Small intestine (tissue), 7 donors: ENCODE results near the gene UNC79. TPM values are rescaled to one million over a fixed set of nuclear protein-coding genes. Genes with fewer than 3 reads are reported as not detected.

Experiments
- DNase-seq, 2 donors: peaks; one replicate each; pipeline versions ENCODE4 v3.0.0 to v3.0.0-alpha.2; 2013
- FAIRE-seq: peaks from 2 replicates; lab custom pipeline; 2012; peaks lifted over from hg19 to GRCh38; lab: Jason Lieb, UNC
- H3K27ac ChIP-seq, 3 donors: one replicate each; pipeline ENCODE4 v1.5.1; 2013; ENCODE audit warnings: low read length in 2 of 3, mild to moderate bottlenecking in 2 of 3, control low read depth in 1 of 3, inconsistent platforms in 1 of 3, low read depth in 1 of 3, moderate library complexity in 1 of 3
- H3K27me3 ChIP-seq, 3 donors: one replicate each; pipeline ENCODE4 v1.6.1; 2013; ENCODE audit warnings: low read length in 3 of 3, inconsistent platforms in 1 of 3; ENCODE audit not compliant: control insufficient read depth in 3 of 3, insufficient read depth in 3 of 3
- H3K36me3 ChIP-seq, 3 donors: one replicate each; pipeline ENCODE4 v1.6.1; 2013; ENCODE audit warnings: low read length in 3 of 3, inconsistent platforms in 1 of 3, low read depth in 1 of 3, mild to moderate bottlenecking in 1 of 3, moderate library complexity in 1 of 3; ENCODE audit not compliant: control insufficient read depth in 3 of 3, insufficient read depth in 2 of 3
- H3K4me1 ChIP-seq, 3 donors: one replicate each; pipeline ENCODE4 v1.6.1; 2013; ENCODE audit warnings: low read length in 2 of 3, inconsistent platforms in 1 of 3, low read depth in 1 of 3, mild to moderate bottlenecking in 1 of 3, moderate library complexity in 1 of 3; ENCODE audit not compliant: control insufficient read depth in 3 of 3, insufficient read depth in 2 of 3
- H3K4me3 ChIP-seq, 3 donors: one replicate each; pipeline ENCODE4 v1.5.1; 2013; ENCODE audit warnings: low read length in 3 of 3, control low read depth in 1 of 3, inconsistent platforms in 1 of 3, low read depth in 1 of 3, mild to moderate bottlenecking in 1 of 3, moderate library complexity in 1 of 3
- H3K9me3 ChIP-seq, 2 donors: one replicate each; pipeline ENCODE4 v1.6.1; 2013; ENCODE audit warnings: low read depth in 1 of 2, low read length in 1 of 2; ENCODE audit not compliant: control insufficient read depth in 2 of 2, insufficient read depth in 1 of 2
- WGBS, 3 donors: extraction: QIAGEN DNeasy Blood & Tissue Kit; methylation state at CpG; one replicate each; pipeline ENCODE4 v1.1.7; 2013; 5-methylcytosine and 5-hydroxymethylcytosine counted together
- polyA plus RNA-seq, 4 donors: library from polyadenylated mRNA; stranded (reverse) in 3 of 4; unstranded in 1 of 4; fragments of 200-250 nt in 3 of 4; fragments of 120-200 nt in 1 of 4; gene quantifications; one replicate each; pipeline versions ENCODE4 v1.2.1 to v1.2.3, GENCODE V29; 2013
- donor health status: healthy with polysubstance abuse.
- donor health status: control.
- donor health status: control.
- donor health status: Bipolar disorder and iron deficiency.
- donor health status: healthy.

Gene UNC79
- polyA plus RNA-seq, 4 donors = 0.18 to 0.41 TPM; not detected in 2

GRCh38 chr14:93540235-93540634, 109.5 kb downstream of the UNC79 start:
- H3K36me3 ChIP-seq = no peaks in the 10 kb centered on the region
- no peak overlapping the region for H3K4me3 ChIP-seq
- FAIRE-seq (no peak), DNase-seq (no peak)
- no peaks in the 10 kb centered on the region for H3K9me3 ChIP-seq
- 53 to 63% (median 57%) methylated on average over 1 of the region's 1 CpG for WGBS, 3 donors
- H3K27ac ChIP-seq = no peak overlapping the region
- H3K27me3 ChIP-seq = no peaks in the 10 kb centered on the region
- no peaks in the 10 kb centered on the region for H3K4me1 ChIP-seq

GRCh38 chr14:93543766-93544165, 113.0 kb downstream of the UNC79 start:
- no peak for DNase-seq
- peaks cover 0 to 6% (median 0%) of the 10 kb centered on the region in 3 donors for H3K27me3 ChIP-seq
- no peaks in the 10 kb centered on the region for H3K36me3 ChIP-seq
- FAIRE-seq = no peak
- no peaks in the 10 kb centered on the region for H3K4me1 ChIP-seq
- no peak overlapping the region for H3K27ac ChIP-seq
- H3K9me3 ChIP-seq = no peaks in the 10 kb centered on the region
- H3K4me3 ChIP-seq = no peak overlapping the region

GRCh38 chr14:93544212-93544611, 113.5 kb downstream of the UNC79 start:
- FAIRE-seq (no peak), DNase-seq (no peak)
- Histone ChIP-seq H3K27ac (no peak overlapping the region), H3K36me3 (no peaks in the 10 kb centered on the region), H3K4me1 (no peaks in the 10 kb centered on the region), H3K27me3 (peaks cover 0 to 6% (median 0%) of the 10 kb centered on the region in 3 donors), H3K9me3 (no peaks in the 10 kb centered on the region), H3K4me3 (no peak overlapping the region)
- WGBS, 3 donors = 54 to 76% (median 69%) methylated on average over 3 of the region's 3 CpGs

- H3K27ac ChIP-seq = no peak overlapping the region
- DNase-seq = no peak
- no peaks in the 10 kb centered on the region for H3K36me3 ChIP-seq
- 62 to 79% (median 69%) methylated on average over 1 of the region's 1 CpG for WGBS, 3 donors
- no peak overlapping the region for H3K4me3 ChIP-seq
- H3K4me1 ChIP-seq = no peaks in the 10 kb centered on the region
- H3K27me3 ChIP-seq = peaks cover 0 to 6% (median 0%) of the 10 kb centered on the region in 3 donors
- H3K9me3 ChIP-seq = no peaks in the 10 kb centered on the region
- no peak for FAIRE-seq
These were observed 115.9 kb downstream of the UNC79 start for GRCh38 chr14:93546642-93547041.

GRCh38 chr14:93548102-93548843, 117.5 kb downstream of the UNC79 start:
- peaks cover 0 to 6% (median 0%) of the 10 kb centered on the region in 3 donors for H3K27me3 ChIP-seq
- H3K36me3 ChIP-seq = no peaks in the 10 kb centered on the region
- no peaks in the 10 kb centered on the region for H3K9me3 ChIP-seq
- 60 to 66% (median 61%) methylated on average over 3 of the region's 3 CpGs for WGBS, 3 donors
- H3K4me3 ChIP-seq = no peak overlapping the region
- FAIRE-seq = no peak
- no peak overlapping the region for H3K27ac ChIP-seq
- no peaks in the 10 kb centered on the region for H3K4me1 ChIP-seq
- DNase-seq = no peak

GRCh38 chr14:93549595-93549994, 118.9 kb downstream of the UNC79 start:
- peaks cover 0 to 6% (median 0%) of the 10 kb centered on the region in 3 donors for H3K27me3 ChIP-seq
- no peak overlapping the region for H3K4me3 ChIP-seq
- H3K36me3 ChIP-seq = no peaks in the 10 kb centered on the region
- H3K9me3 ChIP-seq = no peaks in the 10 kb centered on the region
- no peak overlapping the region for H3K27ac ChIP-seq
- DNase-seq (no peak), FAIRE-seq (no peak)
- no peaks in the 10 kb centered on the region for H3K4me1 ChIP-seq

- H3K4me3 ChIP-seq = no peak overlapping the region
- H3K9me3 ChIP-seq = no peaks in the 10 kb centered on the region
- H3K4me1 ChIP-seq = no peaks in the 10 kb centered on the region
- no peaks in the 10 kb centered on the region for H3K27me3 ChIP-seq
- no peak for FAIRE-seq
- no peak overlapping the region for H3K27ac ChIP-seq
- WGBS, 3 donors = 70 to 77% (median 74%) methylated on average over 9 of the region's 9 CpGs
- DNase-seq = no peak
- no peaks in the 10 kb centered on the region for H3K36me3 ChIP-seq
These were observed 134.2 kb downstream of the UNC79 start for GRCh38 chr14:93564918-93565317.

GRCh38 chr14:93566065-93566693, 135.4 kb downstream of the UNC79 start:
- FAIRE-seq (no peak), DNase-seq (no peak)
- WGBS, 3 donors = 75 to 80% (median 79%) methylated on average over 10 of the region's 10 CpGs
- no peaks in the 10 kb centered on the region for H3K27me3 ChIP-seq
- no peaks in the 10 kb centered on the region for H3K36me3 ChIP-seq
- H3K27ac ChIP-seq = no peak overlapping the region
- H3K4me1 ChIP-seq = no peaks in the 10 kb centered on the region
- H3K9me3 ChIP-seq = no peaks in the 10 kb centered on the region
- H3K4me3 ChIP-seq = no peak overlapping the region
